SKM-1 (cell line): ENCODE data around the gene IRX2.

Experiments
- DNase-seq: peaks from one replicate; lab custom pipeline; 2025; ENCODE audit not compliant: unreplicated experiment; lab: John Stamatoyannopoulos, UW

Gene IRX2

GRCh38 chr5:2751592-2752021 lies at the start of gene IRX2:
IRX2 (minus strand) TSS chr5:2751677; CDS start chr5:2751413, 264 bp downstream.
- DNase-seq, result no peak

GRCh38 chr5:2800035-2800434 lies 48.6 kb upstream of the IRX2 start:
- DNase-seq, result no peak

DNA sequence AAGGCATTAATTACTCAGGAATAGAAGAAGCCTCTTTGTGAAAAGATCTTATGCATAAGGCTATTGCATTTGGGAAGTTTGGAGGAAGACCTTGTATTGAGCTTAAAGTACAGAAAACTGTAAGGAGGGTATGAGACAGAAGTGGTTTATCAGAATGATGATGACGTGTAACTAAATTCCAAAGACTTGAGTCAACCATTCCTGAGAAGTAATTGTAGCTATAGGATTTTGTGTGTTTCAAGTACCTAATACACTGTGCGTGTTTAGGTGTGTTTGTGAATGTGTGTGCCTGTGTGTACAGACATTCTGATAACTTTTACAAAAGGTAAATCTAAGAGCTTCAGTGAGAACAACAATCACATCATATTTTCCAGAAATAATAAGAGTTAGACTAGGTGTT lies 46.5 kb upstream of the IRX2 start:
- no peak for DNase-seq

- no peak for DNase-seq
These were observed 45.7 kb upstream of the IRX2 start for GRCh38 chr5:2797160-2797559.

DNA sequence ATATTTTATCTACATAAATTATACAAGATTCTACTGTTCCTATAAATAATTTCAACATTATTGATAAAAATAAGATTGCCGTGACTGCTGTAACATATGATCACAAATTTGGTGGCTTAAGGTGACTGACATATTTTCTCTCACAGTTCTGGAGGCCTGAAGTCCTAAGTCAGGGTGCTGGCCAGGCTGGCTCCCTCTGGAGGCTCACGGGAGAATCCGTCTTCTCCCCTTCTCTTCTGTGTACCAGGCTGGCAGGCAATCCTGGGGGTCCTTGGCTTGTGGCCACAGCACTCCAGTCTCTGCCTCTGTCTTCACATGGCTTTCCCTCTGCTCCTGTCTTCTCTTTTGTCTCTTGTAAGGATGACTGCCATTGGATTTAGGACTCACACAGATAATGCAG lies 31.7 kb upstream of the IRX2 start:
- DNase-seq, result no peak

DNA sequence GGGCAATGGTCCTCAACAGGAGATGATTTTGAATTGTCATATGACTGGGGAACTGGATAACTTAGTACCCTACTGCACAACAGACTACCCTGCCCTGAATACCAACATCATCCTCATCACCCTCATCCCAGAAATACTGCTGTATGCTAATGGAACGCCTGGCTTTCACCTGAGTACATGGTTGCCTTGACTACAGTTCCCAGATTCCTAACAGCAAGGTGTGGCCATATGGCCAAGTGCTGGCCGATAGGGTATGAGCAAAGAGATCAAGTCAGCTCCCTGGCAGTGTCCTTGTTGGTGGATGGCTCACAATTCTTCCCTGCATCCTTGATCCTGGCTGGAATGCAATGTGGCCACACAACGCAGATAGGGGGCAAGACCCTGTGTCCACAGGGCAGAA lies 31.2 kb upstream of the IRX2 start:
- no peak for DNase-seq

DNA sequence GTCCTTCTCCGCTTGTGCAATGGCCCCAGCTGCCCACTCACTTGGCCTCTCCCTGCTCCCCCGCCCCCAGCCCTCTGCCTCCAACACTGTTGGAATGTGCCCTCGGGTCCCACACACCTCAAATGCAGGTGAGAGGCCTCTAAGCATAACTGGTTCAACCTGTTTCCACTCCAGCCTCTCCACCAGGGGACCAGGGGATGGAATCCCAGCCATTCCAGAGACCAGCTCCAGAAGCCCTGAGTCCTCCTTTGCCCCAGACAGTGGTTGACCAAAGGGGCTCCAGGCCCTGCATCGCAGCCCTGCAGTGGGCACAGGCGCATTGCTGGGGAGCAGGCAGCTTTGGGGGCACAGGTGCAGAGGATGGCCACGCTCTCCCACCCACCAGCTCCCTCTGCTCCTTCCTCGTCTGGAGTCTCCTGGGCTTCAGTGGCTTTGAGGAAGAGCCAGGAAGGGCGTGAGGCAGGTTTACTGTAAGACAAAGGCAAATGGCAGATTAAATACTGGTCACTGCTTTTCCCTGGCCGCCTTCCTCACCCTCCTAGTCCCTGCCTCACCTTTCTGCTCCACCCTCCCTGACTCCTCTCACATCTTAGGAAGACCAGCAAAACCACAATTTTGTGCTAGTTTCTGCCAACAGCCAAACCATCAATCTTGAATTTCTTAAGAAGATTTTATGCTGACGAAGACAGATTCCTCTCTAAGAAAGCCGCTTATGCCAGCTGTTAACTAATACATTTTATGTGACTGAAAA lies 29.1 kb upstream of the IRX2 start:
- DNase-seq, result no peak

- DNase-seq, result no peak
These were observed 28.0 kb upstream of the IRX2 start for GRCh38 chr5:2779459-2779858.

DNA sequence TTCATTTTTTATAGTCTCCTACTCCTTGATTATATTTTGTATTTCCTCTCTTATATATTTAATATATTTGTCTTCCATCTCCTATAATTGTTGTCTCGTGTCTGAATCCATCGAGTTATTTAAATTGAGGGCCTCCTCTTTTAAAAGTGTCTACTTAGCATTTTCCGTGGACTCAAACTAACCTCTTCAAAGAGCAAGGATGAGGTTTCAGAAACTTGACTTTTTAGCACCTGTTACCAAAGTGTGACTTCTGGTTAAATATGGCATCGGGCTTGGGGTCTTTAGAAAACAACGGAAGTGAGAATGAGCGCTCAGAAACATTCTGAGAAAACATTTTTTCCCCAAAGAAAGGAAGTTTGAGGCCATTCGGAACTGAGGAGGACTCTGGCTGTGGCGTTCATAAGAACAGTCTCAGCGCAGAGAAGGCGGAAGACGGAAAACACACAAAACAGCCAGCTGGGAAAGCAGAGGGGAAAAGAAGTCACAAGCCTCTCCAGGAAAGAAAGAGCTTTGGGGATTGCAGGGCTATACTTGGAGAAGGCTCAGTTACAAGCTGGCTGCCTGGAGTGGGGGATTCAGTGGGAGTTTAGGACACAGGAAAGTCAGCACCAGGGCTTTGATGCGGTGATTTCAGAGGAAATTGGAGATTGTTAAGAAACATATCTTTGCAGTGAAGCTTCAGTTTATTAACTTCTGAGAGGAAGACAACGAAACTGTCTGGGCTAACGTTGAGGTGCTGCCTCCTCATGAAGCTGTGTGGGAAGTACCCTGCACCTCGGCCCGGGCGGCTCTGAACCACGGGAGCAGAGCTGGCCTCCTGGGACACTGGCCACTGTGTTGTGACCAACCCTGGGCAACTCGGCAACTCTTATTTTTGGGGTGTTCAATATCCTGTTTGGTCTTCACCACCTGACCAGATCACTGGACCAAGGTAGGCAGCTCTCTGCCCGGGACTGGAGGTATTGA lies 25.1 kb upstream of the IRX2 start:
- DNase-seq, result no peak

DNA sequence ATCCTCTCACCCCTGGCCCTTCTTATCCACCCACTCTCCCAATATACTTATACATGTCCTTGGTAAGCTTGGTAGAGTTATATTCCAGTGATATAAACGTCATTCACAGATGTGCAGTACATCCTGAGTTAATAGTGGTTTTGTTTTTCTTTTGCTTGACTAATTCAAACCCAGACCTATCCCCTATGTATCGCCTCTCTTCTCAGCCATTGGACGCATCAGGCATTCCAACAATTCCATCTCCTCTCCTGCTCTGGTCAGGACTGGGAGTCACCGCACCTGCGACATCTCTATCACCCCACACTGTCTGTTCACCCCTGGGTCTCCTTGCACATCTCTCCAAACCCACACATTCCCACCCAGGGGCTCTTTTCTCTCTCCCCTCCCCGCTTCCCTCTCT lies 21.9 kb upstream of the IRX2 start:
- no peak for DNase-seq

DNA sequence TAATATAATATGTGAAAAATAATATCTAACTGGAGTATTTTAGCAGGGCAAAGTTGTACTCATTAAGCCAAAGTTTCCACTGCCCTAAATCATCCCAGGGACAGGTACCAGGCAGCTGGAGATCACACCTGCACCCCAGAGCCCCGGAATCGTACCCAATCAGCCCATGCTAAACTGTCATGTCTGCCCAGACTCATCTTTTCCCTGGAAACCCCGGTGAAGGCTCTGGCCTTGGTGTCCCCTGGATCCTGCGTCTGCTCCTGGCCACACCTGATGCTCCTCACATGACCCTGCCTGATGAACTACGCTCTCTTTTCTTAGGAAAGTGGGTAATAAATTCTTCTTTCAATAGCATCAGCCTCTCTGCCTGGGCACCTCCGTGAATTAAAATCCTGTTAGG lies 15.6 kb upstream of the IRX2 start:
- no peak for DNase-seq

- no peak for DNase-seq
These were observed 13.1 kb upstream of the IRX2 start for GRCh38 chr5:2764581-2764980.

DNA sequence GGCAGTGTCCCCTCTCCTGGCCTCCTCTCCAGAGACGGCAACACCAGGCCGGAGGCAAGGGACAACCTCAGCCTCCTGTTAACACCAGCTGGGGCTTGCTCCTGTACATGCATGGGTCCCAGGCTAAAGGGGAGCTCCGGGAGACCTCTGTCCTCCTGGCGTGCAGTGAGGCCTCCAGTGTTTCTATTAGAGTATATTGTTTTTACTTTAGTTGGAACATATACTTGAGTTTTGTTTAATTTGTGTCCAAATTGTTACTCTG lies 12.0 kb upstream of the IRX2 start:
- DNase-seq, result no peak

GRCh38 chr5:2762744-2763532 lies 11.5 kb upstream of the IRX2 start:
- no peak for DNase-seq

- DNase-seq, result no peak
These were observed 10.5 kb upstream of the IRX2 start for GRCh38 chr5:2761921-2762488.

GRCh38 chr5:2759696-2760461 lies 8.4 kb upstream of the IRX2 start:
- no peak for DNase-seq

GRCh38 chr5:2759091-2759490 lies 7.6 kb upstream of the IRX2 start:
- no peak for DNase-seq

- DNase-seq, result no peak
These were observed 7.2 kb upstream of the IRX2 start for GRCh38 chr5:2758632-2759031.

GRCh38 chr5:2757563-2758351 lies 6.3 kb upstream of the IRX2 start:
- DNase-seq, result no peak
